HepG2 (cell line): Measurements from ENCODE around the gene EIF2S2. TPM values are rescaled to one million over a fixed set of nuclear protein-coding genes. Genes with fewer than 3 reads are reported as not detected.

ENCODE experiments used
- ATAC-seq: fragments of 200-7000 bp; cut with Tn5 transposase; 3 replicates; pipeline ENCODE4 v1.9.1; 2020; ENCODE audit warnings: mild to moderate bottlenecking, moderate library complexity
- BruUV-seq: library from RNA; stranded (reverse); fragments of 400-500 nt; replicated peaks from 2 replicates; lab custom pipeline; 2021; lab: Mats Ljungman, UMichigan
- CTCF ChIA-PET: fragments of 300-600 bp; formaldehyde crosslinking; extraction: SDS; loops from one replicate; lab custom pipeline; 2021; ENCODE audit warnings: low total read pairs, inconsistent platforms, low intra/inter-chr PET ratio; lab: Yijun Ruan, JAX
- POLR2A ChIA-PET: fragments of 350-600 bp; sonication (Branson Sonifier 250); formaldehyde crosslinking; loops from one replicate; lab custom pipeline; 2020; ENCODE audit warnings: antibody characterized with exemption, inconsistent platforms; lab: Yijun Ruan, JAX
- DNase-seq: peaks from one replicate; pipeline ENCODE4 v3.0.0-alpha.2; 2015; ENCODE audit warnings: low spot score
- FAIRE-seq: peaks from 3 replicates; lab custom pipeline; 2011; peaks lifted over from hg19 to GRCh38; lab: Jason Lieb, UNC
- H2AFZ ChIP-seq: one replicate; pipeline ENCODE4 v1.6.1; 2011; ENCODE audit warnings: low read length, inconsistent platforms
- H3K27ac ChIP-seq: fragments of 300-600 bp; 3 replicates; pipeline ENCODE4 v1.8.0; 2011; ENCODE audit warnings: mixed run types, mild to moderate bottlenecking, mixed read lengths, low read length, inconsistent platforms; ENCODE audit not compliant: insufficient read depth; ENCODE audit errors: extremely low read length
- H3K27me3 ChIP-seq, 2 experiments: fragments of 200-600 bp in 1 of 2; 2 replicates in 1 of 2; 3 replicates in 1 of 2; pipeline versions ENCODE4 v1.6.0 to v1.8.0; 2011; ENCODE audit warnings: low read length in 2 of 2, mild to moderate bottlenecking in 2 of 2, moderate library complexity in 2 of 2, inconsistent platforms in 1 of 2; ENCODE audit not compliant: insufficient read depth in 2 of 2, control insufficient read depth in 1 of 2
- H3K36me3 ChIP-seq, 2 experiments: fragments of 200-600 bp in 1 of 2; replicated peaks in 1 of 2; 2 replicates in 1 of 2; 3 replicates in 1 of 2; pipeline versions ENCODE4 v1.5.1 to v1.8.0; 2011; ENCODE audit warnings: low read length in 2 of 2, inconsistent platforms in 1 of 2; ENCODE audit not compliant: insufficient read depth in 2 of 2, control insufficient read depth in 1 of 2
- H3K4me1 ChIP-seq: 2 replicates; pipeline ENCODE4 v1.5.1; 2012; ENCODE audit warnings: low read length, inconsistent platforms; ENCODE audit not compliant: insufficient read depth
- H3K4me2 ChIP-seq: 2 replicates; pipeline ENCODE4 v1.6.0; 2011; ENCODE audit warnings: low read depth, low read length, inconsistent platforms
- H3K4me3 ChIP-seq, 3 experiments: fragments of 200-600 bp in 1 of 3; sonication (generic), shearing (Covaris generic) in 1 of 3; replicated peaks in 1 of 3; 2 replicates each; pipeline ENCODE4 v1.5.1; 2011 to 2016; ENCODE audit warnings: low read length in 3 of 3, inconsistent platforms in 2 of 3, low read depth in 2 of 3, mild to moderate bottlenecking in 2 of 3, control low read depth in 1 of 3, mixed read lengths in 1 of 3; ENCODE audit not compliant: insufficient read depth in 1 of 3
- H3K79me2 ChIP-seq: one replicate; pipeline ENCODE4 v1.6.1; 2011; ENCODE audit warnings: low read length, inconsistent platforms; ENCODE audit not compliant: insufficient read depth
- H3K9ac ChIP-seq: 2 replicates; pipeline ENCODE4 v1.6.0; 2011; ENCODE audit warnings: mild to moderate bottlenecking, low read depth, low read length, inconsistent platforms; ENCODE audit not compliant: insufficient read depth
- H3K9me3 ChIP-seq: 2 replicates; pipeline ENCODE4 v1.5.1; 2012; ENCODE audit warnings: mild to moderate bottlenecking, low read length
- H4K20me1 ChIP-seq: 2 replicates; pipeline ENCODE4 v1.6.0; 2011; ENCODE audit warnings: inconsistent platforms, mild to moderate bottlenecking, low read length, moderate library complexity; ENCODE audit not compliant: insufficient read depth
- HDAC6 ChIP-seq: fragments of 200-600 bp; sonication (generic); IDR thresholded peaks from 2 replicates; pipeline ENCODE4 v1.7.0; 2017; ENCODE audit warnings: mild to moderate bottlenecking, antibody characterized with exemption, low read length, low read depth
- MAFK ChIP-seq, 2 experiments: IDR thresholded peaks in 1 of 2; conservative IDR thresholded peaks in 1 of 2; 2 replicates each; pipeline ENCODE4 v1.6.1; 2011; ENCODE audit warnings: improper control_type of control experiment in 2 of 2, low read length in 2 of 2
- PHF21A ChIP-seq: sonication (generic); formaldehyde crosslinking; IDR thresholded peaks from 2 replicates; pipeline ENCODE4 v1.5.0; 2020; ENCODE audit warnings: mild to moderate bottlenecking, missing genetic modification reagents
- PRPF4 ChIP-seq: fragments of 200-400 bp; formaldehyde crosslinking; IDR thresholded peaks from 2 replicates; pipeline ENCODE4 v1.6.1; 2016; ENCODE audit warnings: low read length, low read depth; ENCODE audit not compliant: poor library complexity, severe bottlenecking
- RBM22 ChIP-seq: fragments of 200-400 bp; formaldehyde crosslinking; optimal IDR thresholded peaks from 2 replicates; pipeline ENCODE3; 2017; ENCODE audit warnings: mild to moderate bottlenecking, low read length, moderate library complexity
- REPIN1 ChIP-seq: sonication (generic); formaldehyde crosslinking; IDR thresholded peaks from 2 replicates; pipeline ENCODE4 v1.8.0; 2022; ENCODE audit warnings: missing genetic modification reagents, low read depth, mild to moderate bottlenecking, borderline replicate concordance
- RFX3 ChIP-seq: IDR thresholded peaks from 2 replicates; pipeline ENCODE4 v1.6.1; 2016; ENCODE audit warnings: missing biosample characterization, missing genetic modification reagents
- TRAFD1 ChIP-seq: sonication (generic); formaldehyde crosslinking; IDR thresholded peaks from 2 replicates; pipeline ENCODE4 v1.5.1; 2020; ENCODE audit warnings: missing genetic modification reagents, mild to moderate bottlenecking, borderline replicate concordance
- U2AF2 ChIP-seq: fragments of 200-400 bp; formaldehyde crosslinking; IDR thresholded peaks from 2 replicates; pipeline ENCODE4 v1.6.1; 2017; ENCODE audit warnings: low read depth, mild to moderate bottlenecking, low read length
- ZBTB49 ChIP-seq: sonication (generic); formaldehyde crosslinking; IDR thresholded peaks from 2 replicates; pipeline ENCODE4 v1.4.0; 2020; ENCODE audit warnings: missing genetic modification reagents, borderline replicate concordance
- ZNF143 ChIP-seq: sonication (generic); formaldehyde crosslinking; IDR thresholded peaks from 2 replicates; pipeline ENCODE4 v1.4.0; 2020; ENCODE audit warnings: missing genetic modification reagents
- ZNF317 ChIP-seq: sonication (generic); formaldehyde crosslinking; IDR thresholded peaks from 2 replicates; pipeline ENCODE4 v1.5.0; 2020; ENCODE audit warnings: mild to moderate bottlenecking, missing genetic modification reagents
- ZNF329 ChIP-seq: sonication (generic); formaldehyde crosslinking; IDR thresholded peaks from 2 replicates; pipeline ENCODE4 v1.9.0; 2021; ENCODE audit warnings: low read depth, mild to moderate bottlenecking, missing genetic modification reagents
- ZNF543 ChIP-seq: sonication (generic); formaldehyde crosslinking; IDR thresholded peaks from 2 replicates; pipeline ENCODE4 v1.4.0; 2020; ENCODE audit warnings: mild to moderate bottlenecking, missing genetic modification reagents
- ZSCAN22 ChIP-seq: sonication (generic); formaldehyde crosslinking; IDR thresholded peaks from 2 replicates; pipeline ENCODE4 v1.4.0; 2020; ENCODE audit warnings: mild to moderate bottlenecking, missing genetic modification reagents
- WGBS: methylation state at CpG from one replicate; pipeline ENCODE4 v1.1.6; 2017; ENCODE audit warnings: low lambda C conversion rate; 5-methylcytosine and 5-hydroxymethylcytosine counted together
- in situ Hi-C: cut with HindIII; loops from 2 replicates; pipeline ENCODE4 v1.10.0; 2017; ENCODE audit warnings: low pct_unique_long_range_greater_than_20kb; ENCODE audit not compliant: extremely low pct_ligation_motif_present
- intact Hi-C: fragments of 100-400 bp; cut with micrococcal nuclease; formaldehyde crosslinking; loops from one replicate; pipeline ENCODE4 v1.10.0; 2022; ENCODE audit not compliant: unreplicated experiment
- polyA plus RNA-seq, 8 experiments: library from polyadenylated mRNA; depleted of rRNA in 3 of 8; stranded (reverse) in 7 of 8; unstranded in 1 of 8; fragments of >200 nt; fragmentation: Illumina TruSeq in 4 of 8; extraction: Trizol in 4 of 8; gene quantifications; 2 replicates each; pipeline versions ENCODE4 v1.2.1 to v1.2.3, GENCODE V29; 2011 to 2016; ENCODE audit warnings: low read depth in 4 of 8, missing spikeins in 1 of 8, mixed read lengths in 1 of 8; ENCODE audit not compliant: insufficient read depth in 1 of 8
- total RNA-seq, 5 experiments: library from RNA; depleted of rRNA; stranded (reverse); fragments of >200 nt; fragmentation: Illumina TruSeq; extraction: Trizol; gene quantifications; 2 replicates each; pipeline ENCODE4 v1.2.3, GENCODE V29; 2016; ENCODE audit warnings: low read depth in 1 of 5

Gene EIF2S2
- total and polyA plus RNA-seq, 2 of the 13 experiments (the other 11 are each of a cell fraction or from before 2014, with no cell fraction given) = 126 to 213 TPM

- Histone ChIP-seq H3K4me1 (peaks cover 52% of the 10 kb centered on the region), H3K9me3 (no peaks in the 10 kb centered on the region), H3K79me2 (peaks cover 96% of the 10 kb centered on the region), H3K27ac (no peak overlapping the region), H4K20me1 (peaks cover 58% of the 10 kb centered on the region), H2AFZ (no peak overlapping the region), H3K4me3 (no peak overlapping the region), H3K36me3 (peaks cover 6 to 40% of the 10 kb centered on the region in 2 experiments), H3K4me2 (no peak overlapping the region), H3K27me3 (no peaks in the 10 kb centered on the region), H3K9ac (no peak overlapping the region)
- WGBS = 96% methylated on average over 4 of the region's 4 CpGs
- no TSS peak for BruUV-seq
- no peak for DNase-seq
- in situ Hi-C loops = no loop called here
- ChIA-PET CTCF (no interaction called here), POLR2A (interaction anchor here (1.8 kb wide), 1 partner anchor 48 kb away, joined by 5 read pairs; the partner anchor contains the start of gene RALY)
- intact Hi-C loops = no loop called here
- TF ChIP-seq RBM22 = peak; percentile 75
- TF ChIP-seq ZNF329 (CRISPR knock-in tag) = no peak
- no peak for TF ChIP-seq TRAFD1
- no peak for ATAC-seq
- no peak for FAIRE-seq
These were observed 70.8 kb downstream of the EIF2S2 start for GRCh38 chr20:34041226-34041625.

GRCh38 chr20:34040300-34040995 is 71.6 kb downstream of the EIF2S2 start:
- CTCF ChIA-PET = no interaction called here
- ATAC-seq (no peak), DNase-seq (no peak), FAIRE-seq (no peak)
- BruUV-seq = no TSS peak
- 97% methylated on average over 9 of the region's 9 CpGs for WGBS
- no peaks in the 10 kb centered on the region for H3K9me3 ChIP-seq
- intact Hi-C loops = no loop called here
- no peaks in the 10 kb centered on the region for H3K27me3 ChIP-seq
- H3K4me2 ChIP-seq = no peak overlapping the region
- peaks cover 52% of the 10 kb centered on the region for H4K20me1 ChIP-seq
- POLR2A ChIA-PET = no interaction called here
- H3K4me1 ChIP-seq = peaks cover 50% of the 10 kb centered on the region
- in situ Hi-C loops = no loop called here
- no peak overlapping the region for H2AFZ ChIP-seq
- no peak overlapping the region for H3K4me3 ChIP-seq
- H3K27ac ChIP-seq = no peak overlapping the region
- H3K9ac ChIP-seq = no peak overlapping the region
- peaks cover 6 to 40% of the 10 kb centered on the region in 2 experiments for H3K36me3 ChIP-seq
- H3K79me2 ChIP-seq = peaks cover 96% of the 10 kb centered on the region
- TF ChIP-seq ZNF317 (CRISPR knock-in tag) (no peak), ZBTB49 (CRISPR knock-in tag) (no peak), MAFK (conservative IDR thresholded peaks at IDR 0.05 in 1 of 2, IDR thresholded peaks at IDR 0.05 in 1 of 2; ENCODE audit: low read length in 2 of 2) (no peak), RFX3 (CRISPR knock-in tag) (no peak), ZNF143 (no peak), PHF21A (CRISPR knock-in tag) (no peak), PRPF4 (no peak), ZSCAN22 (no peak), HDAC6 (no peak), U2AF2 (no peak), ZNF543 (CRISPR knock-in tag) (no peak), REPIN1 (CRISPR knock-in tag) (no peak)
